Osteoblast (primary cell): ENCODE results near the gene LRBA. TPM values are rescaled to one million over a fixed set of nuclear protein-coding genes. Genes with fewer than 3 reads are reported as not detected.

Experiments
- DNase-seq: peaks from one replicate; pipeline ENCODE4 v3.0.0; 2011; ENCODE audit warnings: low spot score, mixed read lengths; ENCODE audit not compliant: insufficient read length; ENCODE audit errors: missing footprints
- H2AFZ ChIP-seq: 2 replicates; pipeline ENCODE4 v1.6.0; 2011; ENCODE audit warnings: mild to moderate bottlenecking, low read length
- H3K27ac ChIP-seq: 2 replicates; pipeline ENCODE4 v1.5.1; 2011; ENCODE audit warnings: mild to moderate bottlenecking, low read depth, low read length, moderate library complexity
- H3K27me3 ChIP-seq: 2 replicates; pipeline ENCODE4 v1.6.0; 2012; ENCODE audit warnings: mild to moderate bottlenecking, control low read depth, inconsistent platforms, low read length, moderate library complexity; ENCODE audit not compliant: insufficient read depth
- H3K36me3 ChIP-seq: 2 replicates; pipeline ENCODE4 v1.5.1; 2011; ENCODE audit warnings: mild to moderate bottlenecking, low read length, control low read depth, moderate library complexity; ENCODE audit not compliant: insufficient read depth
- H3K4me1 ChIP-seq: 2 replicates; pipeline ENCODE4 v1.5.1; 2011; ENCODE audit warnings: mild to moderate bottlenecking, low read length, control low read depth, moderate library complexity; ENCODE audit not compliant: insufficient read depth
- H3K4me2 ChIP-seq: 2 replicates; pipeline ENCODE4 v1.6.0; 2011; ENCODE audit warnings: mild to moderate bottlenecking, low read length; ENCODE audit not compliant: insufficient read depth
- H3K4me3 ChIP-seq: fragments of 200-600 bp; sonication (generic); 3 replicates; pipeline ENCODE4 v1.5.1; 2012; ENCODE audit warnings: mild to moderate bottlenecking, low read length, inconsistent platforms; ENCODE audit not compliant: insufficient read depth
- H3K79me2 ChIP-seq: 2 replicates; pipeline ENCODE4 v1.6.0; 2012; ENCODE audit warnings: mild to moderate bottlenecking, low read length, control low read depth, inconsistent platforms; ENCODE audit not compliant: insufficient read depth
- H3K9me3 ChIP-seq: 2 replicates; pipeline ENCODE4 v1.5.1; 2011; ENCODE audit warnings: low read depth, low read length, control low read depth
- H4K20me1 ChIP-seq: 2 replicates; pipeline ENCODE4 v1.6.0; 2012; ENCODE audit warnings: mild to moderate bottlenecking, low read length, control low read depth; ENCODE audit not compliant: insufficient read depth
- CTCF ChIP-seq: IDR thresholded peaks from 2 replicates; pipeline ENCODE4 v1.5.1; 2011; ENCODE audit warnings: mild to moderate bottlenecking, low read depth, low read length, moderate library complexity; ENCODE audit errors: extremely low read depth
- total RNA-seq: library from RNA; depleted of rRNA; stranded (reverse); fragments of >200 nt; gene quantifications from 2 replicates; pipeline ENCODE4 v1.2.3, GENCODE V29; 2012

LRBA gene
- total RNA-seq, 1 donor = 67.3 TPM

- Histone ChIP-seq H3K4me3 (no peak overlapping the region), H3K79me2 (no peaks in the 10 kb centered on the region), H2AFZ (no peak overlapping the region), H4K20me1 (no peaks in the 10 kb centered on the region), H3K27ac (no peak overlapping the region), H3K27me3 (no peaks in the 10 kb centered on the region), H3K4me2 (no peak overlapping the region), H3K9me3 (no peaks in the 10 kb centered on the region), H3K4me1 (no peaks in the 10 kb centered on the region), H3K36me3 (no peaks in the 10 kb centered on the region)
- no peak for DNase-seq
- TF ChIP-seq CTCF = no peak
Measured at GRCh38 chr4:150401083-150401687, 613.9 kb downstream of the LRBA start.

GRCh38 chr4:150395872-150396271 is 619.2 kb downstream of the LRBA start:
- no peak for DNase-seq
- H3K4me2 ChIP-seq = no peak overlapping the region
- no peak overlapping the region for H3K4me3 ChIP-seq
- no peaks in the 10 kb centered on the region for H3K36me3 ChIP-seq
- no peak overlapping the region for H2AFZ ChIP-seq
- H4K20me1 ChIP-seq = no peaks in the 10 kb centered on the region
- H3K79me2 ChIP-seq = no peaks in the 10 kb centered on the region
- H3K27ac ChIP-seq = no peak overlapping the region
- H3K9me3 ChIP-seq = no peaks in the 10 kb centered on the region
- TF ChIP-seq CTCF = no peak
- no peaks in the 10 kb centered on the region for H3K4me1 ChIP-seq
- no peaks in the 10 kb centered on the region for H3K27me3 ChIP-seq

DNA sequence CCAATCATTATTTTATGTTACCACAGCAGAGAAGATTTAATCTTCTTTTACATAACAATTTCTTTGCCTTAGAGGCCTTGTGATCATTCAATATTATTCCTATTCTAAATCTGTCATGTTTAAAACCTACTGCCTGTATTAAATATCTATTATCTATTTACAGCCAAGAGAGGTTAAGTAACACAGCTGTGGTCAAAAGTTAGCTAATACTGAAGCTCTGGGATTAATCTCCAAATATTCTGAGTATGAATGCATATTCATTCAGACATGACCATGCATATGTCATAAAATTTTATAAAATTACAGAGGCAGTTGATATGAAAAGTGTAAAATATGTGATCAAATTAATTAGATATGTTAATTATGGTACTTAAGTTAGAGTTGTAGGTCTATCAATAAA is 621.0 kb downstream of the LRBA start:
- Histone ChIP-seq H3K79me2 (no peaks in the 10 kb centered on the region), H3K4me3 (no peak overlapping the region), H2AFZ (no peak overlapping the region), H3K27ac (no peak overlapping the region), H3K36me3 (no peaks in the 10 kb centered on the region), H3K4me1 (no peaks in the 10 kb centered on the region), H3K9me3 (no peaks in the 10 kb centered on the region), H3K4me2 (no peak overlapping the region), H3K27me3 (no peaks in the 10 kb centered on the region), H4K20me1 (no peaks in the 10 kb centered on the region)
- DNase-seq = no peak
- no peak for TF ChIP-seq CTCF

DNA sequence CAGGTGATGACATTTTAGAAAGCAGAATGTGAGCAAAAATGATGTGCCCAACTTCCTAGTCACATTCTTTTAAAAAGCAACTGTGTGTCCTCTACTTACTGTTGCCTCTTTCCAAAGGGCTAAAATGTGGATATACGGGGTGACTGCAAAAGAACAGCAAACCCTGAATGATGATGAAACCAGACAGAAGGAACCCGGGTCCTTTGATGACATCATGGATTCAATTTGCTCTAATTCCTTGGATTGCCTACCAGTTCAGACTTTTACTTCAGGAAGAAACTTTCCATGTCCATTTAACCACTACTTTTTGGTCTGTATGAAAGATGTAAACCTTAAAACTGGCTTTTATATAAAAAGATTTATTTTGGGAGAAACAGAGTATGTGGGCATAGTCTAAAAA is 624.0 kb downstream of the LRBA start:
- H3K27me3 ChIP-seq = no peaks in the 10 kb centered on the region
- H3K4me2 ChIP-seq = no peak overlapping the region
- no peak for TF ChIP-seq CTCF
- no peaks in the 10 kb centered on the region for H3K79me2 ChIP-seq
- H3K9me3 ChIP-seq = no peaks in the 10 kb centered on the region
- H3K27ac ChIP-seq = no peak overlapping the region
- H3K36me3 ChIP-seq = no peaks in the 10 kb centered on the region
- no peaks in the 10 kb centered on the region for H4K20me1 ChIP-seq
- H2AFZ ChIP-seq = no peak overlapping the region
- H3K4me3 ChIP-seq = no peak overlapping the region
- H3K4me1 ChIP-seq = no peaks in the 10 kb centered on the region
- no peak for DNase-seq
